H1 (cell line): ENCODE results near the gene GALNT11. TPM values are rescaled to one million over a fixed set of nuclear protein-coding genes. Genes with fewer than 3 reads are reported as not detected.

Experiments
- EP300 ChIP-seq, 2 experiments: IDR thresholded peaks; 1 replicate in 1 of 2; 2 replicates in 1 of 2; pipeline ENCODE4 v1.6.1; 2011 to 2012; ENCODE audit warnings: low read depth in 2 of 2, low read length in 2 of 2, mild to moderate bottlenecking in 2 of 2, borderline replicate concordance in 1 of 2, inconsistent platforms in 1 of 2, moderate library complexity in 1 of 2
- FOSL1 ChIP-seq: IDR thresholded peaks from 2 replicates; pipeline ENCODE4 v1.6.1; 2011; ENCODE audit warnings: mild to moderate bottlenecking, low read depth, low read length, moderate library complexity; ENCODE audit not compliant: insufficient read depth
- polyA plus RNA-seq, 7 experiments: library from polyadenylated mRNA; depleted of rRNA in 3 of 7; stranded (reverse) in 5 of 7; unstranded in 2 of 7; fragments of >200 nt in 5 of 7; fragments of 200-250 nt in 2 of 7; gene quantifications; 1 replicate in 5 of 7; 2 replicates in 1 of 7; 4 replicates in 1 of 7; pipeline versions ENCODE4 v1.2.1 to v1.2.3, GENCODE V29; 2011 to 2013; ENCODE audit warnings: missing spikeins in 2 of 7, mixed read lengths in 2 of 7
- total RNA-seq: library from RNA; stranded (reverse); fragmentation: NEBNext Ultra II Directional; extraction: Animal tissue kit (Norgen Biotek cat#: 25700); gene quantifications from 2 replicates; pipeline ENCODE4 v1.2.1, GENCODE V29; 2021
- TF ChIP-seq, protein P1 (sequence below): fragments of 300-600 bp; sonication (generic); IDR thresholded peaks from 2 replicates; pipeline ENCODE4 v1.7.1; 2012; ENCODE audit warnings: low read length, moderate library complexity, mild to moderate bottlenecking, inconsistent platforms; ENCODE audit not compliant: insufficient replicate concordance

The GALNT11 gene
- total and polyA plus RNA-seq, 2 of the 8 experiments (the other 6 are each of a cell fraction or from before 2014, with no cell fraction given), result 20.5 to 23.2 TPM

DNA sequence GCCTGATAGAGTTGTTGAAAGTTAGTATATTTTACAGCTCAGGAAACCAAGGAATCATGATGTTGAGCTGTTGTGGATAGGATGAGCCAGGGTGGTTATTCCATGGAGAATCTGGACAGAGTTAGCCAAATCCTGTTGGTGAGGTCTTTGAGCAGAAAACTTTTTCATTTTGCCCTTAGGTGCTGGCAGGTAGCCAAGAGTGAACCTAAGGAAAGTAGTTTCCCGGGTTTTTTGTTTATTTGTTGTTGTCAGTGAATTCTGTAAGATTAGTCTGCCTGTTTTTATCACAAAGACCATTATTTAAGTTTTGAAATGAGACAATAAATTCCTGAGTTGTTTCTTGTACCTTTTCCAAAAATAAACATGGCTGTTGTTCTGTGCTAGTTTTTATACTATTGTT lies 61.0 kb downstream of the GALNT11 start (continued):
- TF ChIP-seq, protein P1, sequence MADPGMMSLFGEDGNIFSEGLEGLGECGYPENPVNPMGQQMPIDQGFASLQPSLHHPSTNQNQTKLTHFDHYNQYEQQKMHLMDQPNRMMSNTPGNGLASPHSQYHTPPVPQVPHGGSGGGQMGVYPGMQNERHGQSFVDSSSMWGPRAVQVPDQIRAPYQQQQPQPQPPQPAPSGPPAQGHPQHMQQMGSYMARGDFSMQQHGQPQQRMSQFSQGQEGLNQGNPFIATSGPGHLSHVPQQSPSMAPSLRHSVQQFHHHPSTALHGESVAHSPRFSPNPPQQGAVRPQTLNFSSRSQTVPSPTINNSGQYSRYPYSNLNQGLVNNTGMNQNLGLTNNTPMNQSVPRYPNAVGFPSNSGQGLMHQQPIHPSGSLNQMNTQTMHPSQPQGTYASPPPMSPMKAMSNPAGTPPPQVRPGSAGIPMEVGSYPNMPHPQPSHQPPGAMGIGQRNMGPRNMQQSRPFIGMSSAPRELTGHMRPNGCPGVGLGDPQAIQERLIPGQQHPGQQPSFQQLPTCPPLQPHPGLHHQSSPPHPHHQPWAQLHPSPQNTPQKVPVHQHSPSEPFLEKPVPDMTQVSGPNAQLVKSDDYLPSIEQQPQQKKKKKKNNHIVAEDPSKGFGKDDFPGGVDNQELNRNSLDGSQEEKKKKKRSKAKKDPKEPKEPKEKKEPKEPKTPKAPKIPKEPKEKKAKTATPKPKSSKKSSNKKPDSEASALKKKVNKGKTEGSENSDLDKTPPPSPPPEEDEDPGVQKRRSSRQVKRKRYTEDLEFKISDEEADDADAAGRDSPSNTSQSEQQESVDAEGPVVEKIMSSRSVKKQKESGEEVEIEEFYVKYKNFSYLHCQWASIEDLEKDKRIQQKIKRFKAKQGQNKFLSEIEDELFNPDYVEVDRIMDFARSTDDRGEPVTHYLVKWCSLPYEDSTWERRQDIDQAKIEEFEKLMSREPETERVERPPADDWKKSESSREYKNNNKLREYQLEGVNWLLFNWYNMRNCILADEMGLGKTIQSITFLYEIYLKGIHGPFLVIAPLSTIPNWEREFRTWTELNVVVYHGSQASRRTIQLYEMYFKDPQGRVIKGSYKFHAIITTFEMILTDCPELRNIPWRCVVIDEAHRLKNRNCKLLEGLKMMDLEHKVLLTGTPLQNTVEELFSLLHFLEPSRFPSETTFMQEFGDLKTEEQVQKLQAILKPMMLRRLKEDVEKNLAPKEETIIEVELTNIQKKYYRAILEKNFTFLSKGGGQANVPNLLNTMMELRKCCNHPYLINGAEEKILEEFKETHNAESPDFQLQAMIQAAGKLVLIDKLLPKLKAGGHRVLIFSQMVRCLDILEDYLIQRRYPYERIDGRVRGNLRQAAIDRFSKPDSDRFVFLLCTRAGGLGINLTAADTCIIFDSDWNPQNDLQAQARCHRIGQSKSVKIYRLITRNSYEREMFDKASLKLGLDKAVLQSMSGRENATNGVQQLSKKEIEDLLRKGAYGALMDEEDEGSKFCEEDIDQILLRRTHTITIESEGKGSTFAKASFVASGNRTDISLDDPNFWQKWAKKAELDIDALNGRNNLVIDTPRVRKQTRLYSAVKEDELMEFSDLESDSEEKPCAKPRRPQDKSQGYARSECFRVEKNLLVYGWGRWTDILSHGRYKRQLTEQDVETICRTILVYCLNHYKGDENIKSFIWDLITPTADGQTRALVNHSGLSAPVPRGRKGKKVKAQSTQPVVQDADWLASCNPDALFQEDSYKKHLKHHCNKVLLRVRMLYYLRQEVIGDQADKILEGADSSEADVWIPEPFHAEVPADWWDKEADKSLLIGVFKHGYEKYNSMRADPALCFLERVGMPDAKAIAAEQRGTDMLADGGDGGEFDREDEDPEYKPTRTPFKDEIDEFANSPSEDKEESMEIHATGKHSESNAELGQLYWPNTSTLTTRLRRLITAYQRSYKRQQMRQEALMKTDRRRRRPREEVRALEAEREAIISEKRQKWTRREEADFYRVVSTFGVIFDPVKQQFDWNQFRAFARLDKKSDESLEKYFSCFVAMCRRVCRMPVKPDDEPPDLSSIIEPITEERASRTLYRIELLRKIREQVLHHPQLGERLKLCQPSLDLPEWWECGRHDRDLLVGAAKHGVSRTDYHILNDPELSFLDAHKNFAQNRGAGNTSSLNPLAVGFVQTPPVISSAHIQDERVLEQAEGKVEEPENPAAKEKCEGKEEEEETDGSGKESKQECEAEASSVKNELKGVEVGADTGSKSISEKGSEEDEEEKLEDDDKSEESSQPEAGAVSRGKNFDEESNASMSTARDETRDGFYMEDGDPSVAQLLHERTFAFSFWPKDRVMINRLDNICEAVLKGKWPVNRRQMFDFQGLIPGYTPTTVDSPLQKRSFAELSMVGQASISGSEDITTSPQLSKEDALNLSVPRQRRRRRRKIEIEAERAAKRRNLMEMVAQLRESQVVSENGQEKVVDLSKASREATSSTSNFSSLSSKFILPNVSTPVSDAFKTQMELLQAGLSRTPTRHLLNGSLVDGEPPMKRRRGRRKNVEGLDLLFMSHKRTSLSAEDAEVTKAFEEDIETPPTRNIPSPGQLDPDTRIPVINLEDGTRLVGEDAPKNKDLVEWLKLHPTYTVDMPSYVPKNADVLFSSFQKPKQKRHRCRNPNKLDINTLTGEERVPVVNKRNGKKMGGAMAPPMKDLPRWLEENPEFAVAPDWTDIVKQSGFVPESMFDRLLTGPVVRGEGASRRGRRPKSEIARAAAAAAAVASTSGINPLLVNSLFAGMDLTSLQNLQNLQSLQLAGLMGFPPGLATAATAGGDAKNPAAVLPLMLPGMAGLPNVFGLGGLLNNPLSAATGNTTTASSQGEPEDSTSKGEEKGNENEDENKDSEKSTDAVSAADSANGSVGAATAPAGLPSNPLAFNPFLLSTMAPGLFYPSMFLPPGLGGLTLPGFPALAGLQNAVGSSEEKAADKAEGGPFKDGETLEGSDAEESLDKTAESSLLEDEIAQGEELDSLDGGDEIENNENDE, result no peak
- TF ChIP-seq FOSL1 (no peak), EP300 (IDR thresholded peaks at IDR 0.05; ENCODE audit: borderline replicate concordance in 1 of 2, low read depth in 2 of 2, low read length in 2 of 2) (no peak)
